Mesenchymal stem cell (in vitro differentiated cells and primary cell): Measurements from ENCODE around the gene CEP170B.
"Not testable (repeated sequence)": the region's sequence is repeated elsewhere in the genome, so short reads cannot be mapped to it uniquely, and the experiment has no call there.

Source experiments
- DNase-seq: peaks from one replicate; pipeline ENCODE4 v3.0.0-alpha.2; 2013
- H2AFZ ChIP-seq: one replicate; pipeline ENCODE4 v1.6.1; 2013; ENCODE audit warnings: low read depth, mild to moderate bottlenecking, control low read depth, inconsistent platforms, low read length, moderate library complexity
- H2AK5ac ChIP-seq: 2 replicates; pipeline ENCODE4 v1.6.1; 2013; ENCODE audit warnings: low read length, moderate library complexity, mild to moderate bottlenecking, inconsistent platforms; ENCODE audit not compliant: severe bottlenecking
- H2BK120ac ChIP-seq: one replicate; pipeline ENCODE4 v1.6.1; 2013; ENCODE audit warnings: low read depth, mild to moderate bottlenecking, inconsistent platforms, low read length, moderate library complexity
- H2BK12ac ChIP-seq, 2 experiments: one replicate each; pipeline ENCODE4 v1.6.1; 2013; ENCODE audit warnings: inconsistent platforms in 2 of 2, low read length in 2 of 2, mild to moderate bottlenecking in 2 of 2, moderate library complexity in 2 of 2, control low read depth in 1 of 2
- H2BK15ac ChIP-seq: one replicate; pipeline ENCODE4 v1.6.1; 2013; ENCODE audit warnings: mild to moderate bottlenecking, low read depth, inconsistent platforms; ENCODE audit not compliant: poor library complexity, severe bottlenecking
- H2BK5ac ChIP-seq: 2 replicates; pipeline ENCODE4 v1.6.1; 2013; ENCODE audit warnings: low read depth, mild to moderate bottlenecking, low read length, control low read depth, inconsistent platforms; ENCODE audit not compliant: poor library complexity, severe bottlenecking
- H3K14ac ChIP-seq, 2 experiments: one replicate each; pipeline ENCODE4 v1.6.1; 2013; ENCODE audit warnings: inconsistent platforms in 2 of 2, low read length in 2 of 2, control low read depth in 1 of 2, mild to moderate bottlenecking in 1 of 2, moderate library complexity in 1 of 2
- H3K18ac ChIP-seq, 2 experiments: one replicate each; pipeline ENCODE4 v1.6.1; 2013; ENCODE audit warnings: inconsistent platforms in 2 of 2, low read length in 2 of 2, control low read depth in 1 of 2, low read depth in 1 of 2, mild to moderate bottlenecking in 1 of 2
- H3K23ac ChIP-seq, 2 experiments: one replicate each; pipeline ENCODE4 v1.6.1; 2013; ENCODE audit warnings: inconsistent platforms in 2 of 2, low read length in 2 of 2, mild to moderate bottlenecking in 2 of 2, moderate library complexity in 2 of 2, control low read depth in 1 of 2
- H3K27ac ChIP-seq: 2 replicates; pipeline ENCODE4 v1.5.1; 2013; ENCODE audit warnings: mild to moderate bottlenecking, moderate library complexity, low read length, control low read depth, inconsistent platforms; ENCODE audit not compliant: poor library complexity, severe bottlenecking
- H3K27me3 ChIP-seq, 2 experiments: 2 replicates each; pipeline versions ENCODE4 v1.6.1 to v1.7.0; 2013; ENCODE audit warnings: low read length in 2 of 2, mild to moderate bottlenecking in 2 of 2, moderate library complexity in 2 of 2, control low read depth in 1 of 2, inconsistent platforms in 1 of 2; ENCODE audit not compliant: control insufficient read depth in 1 of 2, insufficient read depth in 1 of 2
- H3K36me3 ChIP-seq, 2 experiments: 2 replicates each; pipeline versions ENCODE4 v1.6.1 to v1.7.0; 2013; ENCODE audit warnings: low read length in 2 of 2, control low read depth in 1 of 2, inconsistent platforms in 1 of 2, low read depth in 1 of 2, mild to moderate bottlenecking in 1 of 2; ENCODE audit not compliant: insufficient read depth in 2 of 2, control insufficient read depth in 1 of 2
- H3K4ac ChIP-seq, 2 experiments: one replicate each; pipeline ENCODE4 v1.6.1; 2013; ENCODE audit warnings: inconsistent platforms in 2 of 2, low read length in 2 of 2, mild to moderate bottlenecking in 2 of 2, moderate library complexity in 2 of 2, control low read depth in 1 of 2, low read depth in 1 of 2
- H3K4me1 ChIP-seq: 2 replicates; pipeline ENCODE4 v1.6.1; 2013; ENCODE audit warnings: low read depth, low read length, control low read depth; ENCODE audit not compliant: control insufficient read depth, insufficient read depth
- H3K4me2 ChIP-seq: 2 replicates; pipeline ENCODE4 v1.6.1; 2013; ENCODE audit warnings: low read length, mild to moderate bottlenecking, inconsistent platforms; ENCODE audit not compliant: poor library complexity, severe bottlenecking
- H3K4me3 ChIP-seq, 2 experiments: 2 replicates each; pipeline versions ENCODE4 v1.5.1 to v1.7.0; 2013; ENCODE audit warnings: low read length in 2 of 2, mild to moderate bottlenecking in 2 of 2, control low read depth in 1 of 2, low read depth in 1 of 2; ENCODE audit not compliant: insufficient read depth in 1 of 2
- H3K79me1 ChIP-seq: replicated peaks from 2 replicates; pipeline ENCODE4 v1.6.1; 2013; ENCODE audit warnings: mild to moderate bottlenecking, control low read depth, low read length, inconsistent platforms; ENCODE audit not compliant: poor library complexity, severe bottlenecking
- H3K9ac ChIP-seq: 2 replicates; pipeline ENCODE4 v1.7.0; 2013; ENCODE audit warnings: mild to moderate bottlenecking, low read length, moderate library complexity
- H3K9me3 ChIP-seq: 2 replicates; pipeline ENCODE4 v1.7.0; 2013; ENCODE audit warnings: mild to moderate bottlenecking, low read length; ENCODE audit not compliant: control insufficient read depth
- H4K8ac ChIP-seq: one replicate; pipeline ENCODE4 v1.6.1; 2013; ENCODE audit warnings: inconsistent platforms, mild to moderate bottlenecking, low read length, moderate library complexity
- H4K91ac ChIP-seq: one replicate; pipeline ENCODE4 v1.6.1; 2013; ENCODE audit warnings: mild to moderate bottlenecking, low read length, inconsistent platforms
- WGBS: methylation state at CpG from one replicate; pipeline ENCODE4 v1.1.7; 2013; ENCODE audit warnings: mixed read lengths; 5-methylcytosine and 5-hydroxymethylcytosine counted together

The CEP170B gene

GRCh38 chr14:104900639-104901512, 35.8 kb downstream of the CEP170B start:
- Histone ChIP-seq H4K91ac (no peak overlapping the region), H2BK120ac (no peak overlapping the region), H3K36me3 (peaks cover 0 to 15% of the 10 kb centered on the region in 2 experiments), H2BK12ac (no peak overlapping the region), H2AFZ (no peak overlapping the region), H2AK5ac (no peak overlapping the region), H3K4me1 (peaks cover 6% of the 10 kb centered on the region), H3K9me3 (peaks cover 18% of the 10 kb centered on the region), H3K14ac (no peak overlapping the region), H3K23ac (no peak overlapping the region), H3K27ac (no peak overlapping the region), H2BK15ac (no peak overlapping the region), H2BK5ac (no peak overlapping the region), H4K8ac (no peak overlapping the region), H3K9ac (no peak overlapping the region), H3K79me1 (no peaks in the 10 kb centered on the region), H3K27me3 (peaks cover 5 to 11% of the 10 kb centered on the region in 2 experiments), H3K4ac (no peak overlapping the region), H3K4me3 (no peak overlapping the region), H3K4me2 (no peak overlapping the region), H3K18ac (no peak overlapping the region)
- no peak for DNase-seq
- 75% methylated on average over 10 of the region's 12 CpGs for WGBS

GRCh38 chr14:104903990-104904389, 38.9 kb downstream of the CEP170B start:
- Histone ChIP-seq H3K4me3 (no peak overlapping the region), H3K79me1 (no peaks in the 10 kb centered on the region), H3K14ac (no peak overlapping the region), H2BK120ac (no peak overlapping the region), H3K27me3 (peaks cover 8 to 32% of the 10 kb centered on the region in 2 experiments), H2BK15ac (no peak overlapping the region), H3K4ac (no peak overlapping the region), H3K23ac (no peak overlapping the region), H2BK5ac (no peak overlapping the region), H3K27ac (no peak overlapping the region), H4K8ac (no peak overlapping the region), H3K18ac (no peak overlapping the region), H3K9me3 (peaks cover 24% of the 10 kb centered on the region), H2BK12ac (no peak overlapping the region), H3K4me2 (no peak overlapping the region), H2AFZ (no peak overlapping the region), H4K91ac (no peak overlapping the region), H2AK5ac (no peak overlapping the region), H3K9ac (no peak overlapping the region), H3K4me1 (peaks cover 4% of the 10 kb centered on the region), H3K36me3 (no peaks in the 10 kb centered on the region)
- no peak for DNase-seq
- 90% methylated on average over 2 of the region's 7 CpGs for WGBS

DNA sequence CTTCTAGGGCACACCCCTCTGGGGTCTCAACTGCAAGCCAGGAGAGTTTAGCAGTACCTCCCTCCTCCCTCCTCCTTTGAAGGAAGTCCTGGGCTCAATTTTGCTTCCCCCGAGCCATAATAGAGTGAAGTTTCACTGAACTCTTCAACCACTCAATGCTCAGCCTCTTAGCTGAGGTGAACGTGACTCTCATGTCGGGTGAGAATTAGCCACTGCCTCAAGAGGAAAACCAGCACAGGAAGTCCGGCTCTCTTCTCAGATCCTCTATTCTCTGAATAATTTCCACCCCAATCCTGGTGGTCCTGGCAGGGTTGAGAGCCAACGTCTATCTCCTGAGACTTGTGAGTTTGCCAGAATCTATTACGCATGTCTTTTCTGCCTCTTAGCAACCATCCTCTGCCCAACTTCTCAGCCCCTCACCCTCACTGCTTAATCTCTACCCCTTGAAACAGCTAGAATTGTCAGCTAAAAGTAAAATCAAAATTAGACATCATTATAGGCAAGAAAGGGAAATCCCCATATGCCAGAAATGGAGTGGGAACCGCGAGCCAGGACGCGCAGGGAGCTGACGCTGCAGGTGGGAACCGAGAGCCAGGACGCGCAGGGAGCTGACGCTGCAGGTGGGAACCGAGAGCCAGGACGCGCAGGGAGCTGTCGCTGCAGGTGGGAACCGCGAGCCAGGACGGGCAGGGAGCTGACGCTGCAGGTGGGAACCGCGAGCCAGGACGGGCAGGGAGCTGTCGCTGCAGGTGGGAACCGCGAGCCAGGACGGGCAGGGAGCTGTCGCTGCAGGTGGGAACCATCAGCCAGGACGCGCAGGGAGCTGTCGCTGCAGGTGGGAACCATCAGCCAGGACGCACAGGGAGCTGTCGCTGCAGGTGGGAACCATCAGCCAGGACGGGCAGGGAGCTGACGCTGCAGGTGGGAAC, 39.8 kb downstream of the CEP170B start:
- H2AK5ac ChIP-seq, H3K18ac ChIP-seq, H4K91ac ChIP-seq, H2BK12ac ChIP-seq, H3K4me1 ChIP-seq, H3K36me3 ChIP-seq, DNase-seq, H3K4ac ChIP-seq, H2BK120ac ChIP-seq, H3K9ac ChIP-seq, H3K23ac ChIP-seq, H2BK5ac ChIP-seq, H4K8ac ChIP-seq, H2BK15ac ChIP-seq, H3K4me3 ChIP-seq, H3K27ac ChIP-seq, H3K79me1 ChIP-seq, H2AFZ ChIP-seq, H3K4me2 ChIP-seq, H3K14ac ChIP-seq: not testable (repeated sequence)
- Histone ChIP-seq H3K9me3 (peaks cover 24% of the 10 kb centered on the region), H3K27me3 (peaks cover 8 to 35% of the 10 kb centered on the region in 2 experiments)
- 79% methylated on average over 30 of the region's 38 CpGs for WGBS

GRCh38 chr14:104905579-104905933, 40.5 kb downstream of the CEP170B start:
- not testable (repeated sequence) for H2BK15ac ChIP-seq, H3K18ac ChIP-seq, H3K4me2 ChIP-seq, H4K91ac ChIP-seq, H3K36me3 ChIP-seq, H2AK5ac ChIP-seq, H2AFZ ChIP-seq, H3K23ac ChIP-seq, H3K79me1 ChIP-seq, H4K8ac ChIP-seq, H2BK12ac ChIP-seq, H3K9ac ChIP-seq, H2BK5ac ChIP-seq, H3K14ac ChIP-seq, H3K4me1 ChIP-seq, H3K4me3 ChIP-seq, H3K4ac ChIP-seq, H2BK120ac ChIP-seq, H3K27ac ChIP-seq, DNase-seq
- Histone ChIP-seq H3K27me3 (peaks cover 8 to 36% of the 10 kb centered on the region in 2 experiments), H3K9me3 (peaks cover 24% of the 10 kb centered on the region)
- WGBS, result 81% methylated on average over 23 of the region's 28 CpGs
